Measurements from ENCODE around the gene STYXL2. TPM values are rescaled to one million over a fixed set of nuclear protein-coding genes. Genes with fewer than 3 reads are reported as not detected.

The STYXL2 gene
- total RNA-seq, 1 experiment from 2014 or later = not detected

DNA sequence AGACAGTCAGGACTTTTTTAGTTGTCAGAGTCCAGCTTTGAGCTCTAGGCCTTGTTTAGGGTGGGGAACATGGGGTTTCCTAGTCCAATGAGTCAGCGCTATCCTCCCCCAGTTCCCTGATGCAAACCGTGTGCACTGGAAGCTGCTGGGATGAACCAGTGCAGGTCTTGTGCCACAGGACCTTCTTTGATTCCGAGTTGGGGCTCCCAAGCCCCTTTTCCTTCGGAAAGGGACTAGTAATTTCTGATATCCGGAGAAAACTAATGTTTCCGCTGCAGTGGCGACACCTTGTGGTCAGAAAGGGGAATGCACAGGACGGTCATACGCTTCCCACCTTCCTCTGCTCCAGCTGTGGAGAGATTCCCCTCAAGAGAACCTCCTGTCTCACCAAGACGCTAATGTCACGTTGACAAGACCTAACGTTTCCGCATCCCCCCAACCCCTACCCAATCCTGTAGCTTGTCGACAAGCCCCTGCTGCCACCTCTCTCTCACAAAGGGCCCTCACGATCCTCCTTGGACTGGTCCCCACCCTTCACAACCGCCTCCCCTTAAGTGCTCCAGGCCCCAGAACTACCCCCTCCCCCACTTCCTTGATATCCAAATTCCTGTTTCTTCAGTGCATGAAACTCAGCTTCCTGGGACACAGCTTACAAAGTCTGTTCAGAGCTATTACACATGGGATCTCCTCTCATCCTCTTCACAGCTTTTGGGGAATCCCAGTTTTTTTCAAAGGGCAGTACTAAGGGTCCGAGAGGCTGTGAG lies 34.6 kb upstream of the STYXL2 start:
- CTCF ChIA-PET = interaction anchor here (0.5 to 18.6 kb wide), 156 partner anchors 8 to 1265 kb away, joined by 3 to 1662 read pairs (median 5); partner anchors contain the start of genes GPA33, ILDR2, POGK and POU2F1
- POLR2A ChIA-PET = interaction anchor here (0.5 to 5.9 kb wide), 13 partner anchors 104 to 1282 kb away, joined by 3 to 93 read pairs (median 4); partner anchors contain the start of gene TADA1
- intact Hi-C loops (cut with micrococcal nuclease) = loop anchor here (1.0 to 5.0 kb wide), 3 partner anchors 149 to 1132 kb away; no protein-coding TSS in a partner anchor
- no peaks in the 10 kb centered on the region for H3K27me3 Mint-ChIP-seq (ENCODE audit: insufficient read depth, unreplicated experiment)
- H3K36me3 Mint-ChIP-seq (ENCODE audit: insufficient read depth, unreplicated experiment) = no peaks in the 10 kb centered on the region
- TF ChIP-seq, protein P1, sequence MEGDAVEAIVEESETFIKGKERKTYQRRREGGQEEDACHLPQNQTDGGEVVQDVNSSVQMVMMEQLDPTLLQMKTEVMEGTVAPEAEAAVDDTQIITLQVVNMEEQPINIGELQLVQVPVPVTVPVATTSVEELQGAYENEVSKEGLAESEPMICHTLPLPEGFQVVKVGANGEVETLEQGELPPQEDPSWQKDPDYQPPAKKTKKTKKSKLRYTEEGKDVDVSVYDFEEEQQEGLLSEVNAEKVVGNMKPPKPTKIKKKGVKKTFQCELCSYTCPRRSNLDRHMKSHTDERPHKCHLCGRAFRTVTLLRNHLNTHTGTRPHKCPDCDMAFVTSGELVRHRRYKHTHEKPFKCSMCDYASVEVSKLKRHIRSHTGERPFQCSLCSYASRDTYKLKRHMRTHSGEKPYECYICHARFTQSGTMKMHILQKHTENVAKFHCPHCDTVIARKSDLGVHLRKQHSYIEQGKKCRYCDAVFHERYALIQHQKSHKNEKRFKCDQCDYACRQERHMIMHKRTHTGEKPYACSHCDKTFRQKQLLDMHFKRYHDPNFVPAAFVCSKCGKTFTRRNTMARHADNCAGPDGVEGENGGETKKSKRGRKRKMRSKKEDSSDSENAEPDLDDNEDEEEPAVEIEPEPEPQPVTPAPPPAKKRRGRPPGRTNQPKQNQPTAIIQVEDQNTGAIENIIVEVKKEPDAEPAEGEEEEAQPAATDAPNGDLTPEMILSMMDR (IDR thresholded peaks at IDR 0.05; ENCODE audit: unreplicated experiment) = peak; percentile 99
- no TSS peak for BruUV-seq (replicated peaks)
- H3K4me3 Mint-ChIP-seq (ENCODE audit: unreplicated experiment) = no peak overlapping the region
- H3K4me1 Mint-ChIP-seq (ENCODE audit: insufficient read depth, unreplicated experiment) = peaks cover 5% of the 10 kb centered on the region
- H3K9me3 Mint-ChIP-seq (ENCODE audit: unreplicated experiment) = no peaks in the 10 kb centered on the region
- peak; percentile 79 for DNase-seq (ENCODE audit: unreplicated experiment)
- H3K27ac Mint-ChIP-seq (ENCODE audit: low read depth, unreplicated experiment) = no peak overlapping the region

DNA sequence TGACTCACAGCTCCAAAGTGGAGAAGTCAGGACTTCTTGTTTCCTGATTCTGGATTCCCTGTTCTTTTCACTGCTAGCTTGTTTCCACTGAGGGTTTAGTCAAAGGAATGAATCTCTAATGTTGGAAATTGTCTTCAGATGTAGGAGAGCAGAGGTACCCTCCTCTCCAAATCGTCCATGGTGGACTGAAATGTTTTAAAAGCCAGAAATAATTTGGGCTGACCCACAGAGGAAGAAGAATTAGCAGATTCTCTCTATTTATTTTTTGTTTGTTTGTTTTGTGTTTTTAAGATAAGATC lies 34.1 kb upstream of the STYXL2 start:
- intact Hi-C loops (cut with micrococcal nuclease) = loop anchor here (1.0 to 5.0 kb wide), 3 partner anchors 149 to 1132 kb away; no protein-coding TSS in a partner anchor
- CTCF ChIA-PET = interaction anchor here (0.5 to 18.6 kb wide), 120 partner anchors 9 to 1265 kb away, joined by 3 to 1662 read pairs (median 6); partner anchors contain the start of genes ILDR2, POGK, POU2F1 and STYXL2
- H3K36me3 Mint-ChIP-seq (ENCODE audit: insufficient read depth, unreplicated experiment) = no peaks in the 10 kb centered on the region
- H3K9me3 Mint-ChIP-seq (ENCODE audit: unreplicated experiment) = no peaks in the 10 kb centered on the region
- no peak for DNase-seq (ENCODE audit: unreplicated experiment)
- no peak overlapping the region for H3K4me3 Mint-ChIP-seq (ENCODE audit: unreplicated experiment)
- peaks cover 5% of the 10 kb centered on the region for H3K4me1 Mint-ChIP-seq (ENCODE audit: insufficient read depth, unreplicated experiment)
- no peak overlapping the region for H3K27ac Mint-ChIP-seq (ENCODE audit: low read depth, unreplicated experiment)
- POLR2A ChIA-PET = interaction anchor here (0.5 to 5.9 kb wide), 10 partner anchors 104 to 1283 kb away, joined by 3 to 93 read pairs (median 4); partner anchors contain the start of gene POGK
- no TSS peak for BruUV-seq (replicated peaks)
- TF ChIP-seq, protein P1 (IDR thresholded peaks at IDR 0.05; ENCODE audit: unreplicated experiment) = no peak
- no peaks in the 10 kb centered on the region for H3K27me3 Mint-ChIP-seq (ENCODE audit: insufficient read depth, unreplicated experiment)

GRCh38 chr1:167060141-167061072 lies 33.5 kb upstream of the STYXL2 start:
- Mint-ChIP-seq H3K27me3 (ENCODE audit: insufficient read depth, unreplicated experiment) (no peaks in the 10 kb centered on the region), H3K4me1 (ENCODE audit: insufficient read depth, unreplicated experiment) (peaks cover 5% of the 10 kb centered on the region), H3K36me3 (ENCODE audit: insufficient read depth, unreplicated experiment) (no peaks in the 10 kb centered on the region), H3K4me3 (ENCODE audit: unreplicated experiment) (no peak overlapping the region), H3K27ac (ENCODE audit: low read depth, unreplicated experiment) (no peak overlapping the region), H3K9me3 (ENCODE audit: unreplicated experiment) (no peaks in the 10 kb centered on the region)
- DNase-seq (ENCODE audit: unreplicated experiment) = peak; percentile 26
- intact Hi-C loops (cut with micrococcal nuclease) = no loop called here
- CTCF ChIA-PET = interaction anchor here (0.5 to 18.6 kb wide), 105 partner anchors 8 to 1764 kb away, joined by 3 to 1662 read pairs (median 6); partner anchors contain the start of genes ILDR2, POGK, POU2F1 and STYXL2
- POLR2A ChIA-PET = interaction anchor here (0.6 to 5.9 kb wide), 7 partner anchors 103 to 221 kb away, joined by 3 to 93 read pairs (median 3); partner anchors contain the start of gene POGK
- no TSS peak for BruUV-seq (replicated peaks)
- TF ChIP-seq, protein P1 (IDR thresholded peaks at IDR 0.05; ENCODE audit: unreplicated experiment) = peak; percentile 28
